ENCODE measurements around the gene GTPBP2.

The GTPBP2 gene

GRCh38 chr6:43575772-43576551, 53.1 kb downstream of the GTPBP2 start, which contains the start of the genes POLH and XPO5:
Gene POLH, plus strand, starts transcription at chr6:43576185. Its CDS starts 6,135 bp downstream, at chr6:43582320.
Gene XPO5, minus strand, starts transcription at chr6:43576038. Its CDS starts 174 bp downstream, at chr6:43575864.
- peak; percentile 44 to 92 (median 78) for DNase-seq

GRCh38 chr6:43575105-43575771, 53.8 kb downstream of the GTPBP2 start:
- peak in 5 of 14 donors; percentile 22 to 51 (median 32) for DNase-seq

- DNase-seq = no peak
Measured at GRCh38 chr6:43572015-43572414, 57.0 kb downstream of the GTPBP2 start.

GRCh38 chr6:43570876-43571441, 58.1 kb downstream of the GTPBP2 start:
- no peak for DNase-seq
